B cell (primary cell): ENCODE measurements around the gene GRID2. TPM values are rescaled to one million over a fixed set of nuclear protein-coding genes. Genes with fewer than 3 reads are reported as not detected.

ENCODE experiments used
- ATAC-seq: fragments of 200-7000 bp; cut with Tn5 transposase; one replicate; pipeline ENCODE4 v1.10.0; 2021; ENCODE audit warnings: low read depth, mild to moderate bottlenecking, moderate number of reproducible peaks, moderate library complexity
- CTCF ChIA-PET: fragments of 350-600 bp; sonication (Branson Sonifier 250); formaldehyde crosslinking; loops from one replicate; lab custom pipeline; 2021; ENCODE audit warnings: antibody characterized with exemption, inconsistent platforms; lab: Charles Lee
- POLR2A ChIA-PET: fragments of 350-600 bp; sonication (Branson Sonifier 250); formaldehyde crosslinking; loops from one replicate; lab custom pipeline; 2021; ENCODE audit warnings: antibody characterized with exemption; lab: Charles Lee
- DNase-seq: peaks from one replicate; pipeline ENCODE4 v3.0.0; 2013
- H2AFZ ChIP-seq: 2 replicates; pipeline ENCODE4 v1.6.1; 2012; ENCODE audit warnings: mild to moderate bottlenecking, low read depth, low read length; ENCODE audit not compliant: insufficient read depth, poor library complexity, severe bottlenecking
- H3K27ac ChIP-seq, 2 donors: 1 replicate in 1 of 2; 2 replicates in 1 of 2; pipeline ENCODE4 v1.5.1; 2012 to 2013; ENCODE audit warnings: low read length in 2 of 2, mild to moderate bottlenecking in 2 of 2, moderate library complexity in 1 of 2
- H3K27me3 ChIP-seq, 4 experiments: fragments of 200-600 bp in 1 of 4; sonication (generic) in 1 of 4; replicated peaks in 1 of 4; 1 replicate in 2 of 4; 2 replicates in 2 of 4; pipeline versions ENCODE4 v1.6.1 to v1.7.0; 2013 to 2016; ENCODE audit warnings: low read length in 3 of 4, mild to moderate bottlenecking in 2 of 4, mixed read lengths in 1 of 4, moderate library complexity in 1 of 4; ENCODE audit not compliant: insufficient read depth in 4 of 4, control insufficient read depth in 3 of 4; ENCODE audit errors: control extremely low read depth in 1 of 4
- H3K36me3 ChIP-seq, 2 experiments: replicated peaks in 1 of 2; 1 replicate in 1 of 2; 2 replicates in 1 of 2; pipeline versions ENCODE4 v1.6.1 to v1.7.1; 2013; ENCODE audit warnings: low read length in 1 of 2; ENCODE audit not compliant: insufficient read depth in 2 of 2, control insufficient read depth in 1 of 2; ENCODE audit errors: control extremely low read depth in 1 of 2, extremely low read depth in 1 of 2
- H3K4me1 ChIP-seq, 2 donors: fragments of 200-600 bp in 1 of 2; sonication (generic) in 1 of 2; 1 replicate in 1 of 2; 2 replicates in 1 of 2; pipeline versions ENCODE4 v1.5.1 to v1.6.1; 2013 to 2017; ENCODE audit warnings: low read length in 2 of 2; ENCODE audit not compliant: control insufficient read depth in 2 of 2, insufficient read depth in 2 of 2
- H3K4me2 ChIP-seq: replicated peaks from 2 replicates; pipeline ENCODE3; 2012; ENCODE audit warnings: mild to moderate bottlenecking, low read depth, low read length; ENCODE audit not compliant: poor library complexity, severe bottlenecking
- H3K4me3 ChIP-seq, 5 experiments: fragments of 200-600 bp in 1 of 5; sonication (generic) in 1 of 5; 1 replicate in 3 of 5; 2 replicates in 2 of 5; pipeline versions ENCODE4 v1.5.1 to v1.7.0; 2011 to 2016; ENCODE audit warnings: low read length in 4 of 5, mild to moderate bottlenecking in 4 of 5, low read depth in 2 of 5, control low read depth in 1 of 5, moderate library complexity in 1 of 5; ENCODE audit not compliant: insufficient read depth in 1 of 5; ENCODE audit errors: control extremely low read depth in 1 of 5, extremely low read depth in 1 of 5
- H3K79me2 ChIP-seq: fragments of 200-600 bp; sonication (generic); one replicate; pipeline ENCODE4 v1.6.0; 2016; ENCODE audit warnings: low read length; ENCODE audit not compliant: control insufficient read depth, insufficient read depth
- H3K9ac ChIP-seq: fragments of 200-600 bp; sonication (generic); 2 replicates; pipeline ENCODE4 v1.6.1; 2017; ENCODE audit warnings: mild to moderate bottlenecking, low read length, moderate library complexity
- H3K9me3 ChIP-seq, 3 donors: one replicate each; pipeline versions ENCODE4 v1.6.1 to v1.7.1; 2013; ENCODE audit warnings: low read length in 2 of 3; ENCODE audit not compliant: control insufficient read depth in 2 of 3, insufficient read depth in 1 of 3; ENCODE audit errors: control extremely low read depth in 1 of 3
- H4K20me1 ChIP-seq: 2 replicates; pipeline ENCODE4 v1.6.0; 2012; ENCODE audit warnings: mild to moderate bottlenecking, low read length; ENCODE audit not compliant: insufficient read depth, control insufficient read depth, poor library complexity, severe bottlenecking
- H3K27ac Mint-ChIP-seq: one replicate; pipeline ENCODE4 v1.8.0; 2021; ENCODE audit warnings: mixed read lengths
- H3K27me3 Mint-ChIP-seq: one replicate; pipeline ENCODE4 v1.8.0; 2021; ENCODE audit warnings: mixed read lengths
- H3K4me1 Mint-ChIP-seq: one replicate; pipeline ENCODE4 v1.8.0; 2021; ENCODE audit warnings: mixed read lengths
- H3K4me3 Mint-ChIP-seq: one replicate; pipeline ENCODE4 v1.8.0; 2021; ENCODE audit warnings: mixed read lengths
- H3K9me3 Mint-ChIP-seq: one replicate; pipeline ENCODE4 v1.8.0; 2022; ENCODE audit warnings: mixed read lengths; ENCODE audit not compliant: insufficient read depth
- CTCF ChIP-seq: fragments of 200-600 bp; IDR thresholded peaks from one replicate; pipeline ENCODE4 v1.8.0; 2022; ENCODE audit warnings: antibody characterized with exemption, mild to moderate bottlenecking
- EZH2 ChIP-seq: IDR thresholded peaks from 2 replicates; pipeline ENCODE4 v1.6.1; 2012; ENCODE audit warnings: borderline replicate concordance, low read depth, mild to moderate bottlenecking, moderate library complexity, low read length; ENCODE audit not compliant: insufficient read depth, poor library complexity, severe bottlenecking
- whole genome bisulfite sequencing: methylation state at CpG from one replicate; pipeline ENCODE4 v1.1.5; 2013; ENCODE audit warnings: missing lambda C conversion rate; ENCODE audit not compliant: insufficient coverage; 5-methylcytosine and 5-hydroxymethylcytosine counted together
- intact Hi-C: fragments of 100-400 bp; cut with micrococcal nuclease; formaldehyde crosslinking; loops from one replicate; pipeline ENCODE4 v1.10.0; 2022
- polyA plus RNA-seq: library from polyadenylated mRNA; depleted of rRNA; stranded (reverse); fragments of >200 nt; gene quantifications from 2 replicates; pipeline ENCODE4 v1.2.3, GENCODE V29; 2012
- total RNA-seq, 2 donors: library from RNA; stranded (reverse); fragments of 120-200 nt in 1 of 2; gene quantifications; 1 replicate in 1 of 2; 2 replicates in 1 of 2; pipeline versions ENCODE4 v1.2.3 to v1.2.4, GENCODE V29; 2013 to 2022

The GRID2 gene
- total and polyA plus RNA-seq, 2 donors (not counting 1 experiment from before 2014, with no cell fraction given) = not detected

- no peaks in the 10 kb centered on the region for H3K79me2 ChIP-seq
- TF ChIP-seq CTCF = no peak
- no peak for TF ChIP-seq EZH2
- peaks cover 2% of the 10 kb centered on the region for H3K9me3 Mint-ChIP-seq
- H3K4me1 Mint-ChIP-seq = no peaks in the 10 kb centered on the region
- DNase-seq = no peak
- H3K9ac ChIP-seq = no peak overlapping the region
- H3K27ac Mint-ChIP-seq = no peak overlapping the region
- POLR2A ChIA-PET = no interaction called here
- no peak overlapping the region for H3K4me3 Mint-ChIP-seq
- CTCF ChIA-PET = no interaction called here
- intact Hi-C loops = no loop called here
- H3K4me3 ChIP-seq = no peak overlapping the region
- no peaks in the 10 kb centered on the region for H3K9me3 ChIP-seq
- no peak for ATAC-seq
- WGBS = no CpG with 5 or more reads among the region's 1 CpG
- no peak overlapping the region for H3K4me2 ChIP-seq
- no peak overlapping the region for H2AFZ ChIP-seq
- H3K27me3 Mint-ChIP-seq = no peaks in the 10 kb centered on the region
- no peaks in the 10 kb centered on the region for H3K27me3 ChIP-seq
- no peaks in the 10 kb centered on the region for H3K4me1 ChIP-seq
- H3K36me3 ChIP-seq = no peaks in the 10 kb centered on the region
- H4K20me1 ChIP-seq = no peaks in the 10 kb centered on the region
- H3K27ac ChIP-seq = no peak overlapping the region
These were observed 1048.1 kb downstream of the GRID2 start for GRCh38 chr4:93351846-93352245.

GRCh38 chr4:93355411-93355810 lies 1051.6 kb downstream of the GRID2 start:
- H3K27me3 Mint-ChIP-seq = no peaks in the 10 kb centered on the region
- POLR2A ChIA-PET = no interaction called here
- H3K4me1 ChIP-seq = no peaks in the 10 kb centered on the region
- CTCF ChIA-PET = no interaction called here
- no peak overlapping the region for H2AFZ ChIP-seq
- WGBS = 100% methylated on average over 2 of the region's 4 CpGs
- no peak overlapping the region for H3K4me2 ChIP-seq
- no peak overlapping the region for H3K4me3 Mint-ChIP-seq
- TF ChIP-seq EZH2 (no peak), CTCF (no peak)
- H3K27me3 ChIP-seq = no peaks in the 10 kb centered on the region
- no peak overlapping the region for H3K27ac ChIP-seq
- peaks cover 6% of the 10 kb centered on the region for H3K9me3 Mint-ChIP-seq
- no peaks in the 10 kb centered on the region for H3K9me3 ChIP-seq
- H4K20me1 ChIP-seq = no peaks in the 10 kb centered on the region
- H3K79me2 ChIP-seq = no peaks in the 10 kb centered on the region
- no peak overlapping the region for H3K9ac ChIP-seq
- intact Hi-C loops = no loop called here
- no peaks in the 10 kb centered on the region for H3K4me1 Mint-ChIP-seq
- DNase-seq (no peak), ATAC-seq (no peak)
- no peak overlapping the region for H3K27ac Mint-ChIP-seq
- H3K36me3 ChIP-seq = no peaks in the 10 kb centered on the region
- H3K4me3 ChIP-seq = no peak overlapping the region
